Neuronal stem cell (in vitro differentiated cells): Measurements from ENCODE around the gene TRIM56.

Source experiments
- DNase-seq: peaks from one replicate; pipeline ENCODE4 v3.0.0-alpha.2; 2013; ENCODE audit warnings: low spot score
- H2AFZ ChIP-seq: one replicate; pipeline ENCODE4 v1.6.1; 2013; ENCODE audit warnings: mild to moderate bottlenecking, low read length, inconsistent platforms
- H2AK5ac ChIP-seq: 2 replicates; pipeline ENCODE4 v1.6.1; 2013; ENCODE audit warnings: low read depth, mild to moderate bottlenecking, inconsistent platforms, low read length, moderate library complexity, mixed read lengths
- H2BK120ac ChIP-seq: 2 replicates; pipeline ENCODE4 v1.6.1; 2013; ENCODE audit warnings: low read depth, mild to moderate bottlenecking, inconsistent platforms, low read length, moderate library complexity, mixed read lengths
- H2BK12ac ChIP-seq: one replicate; pipeline ENCODE4 v1.6.1; 2013; ENCODE audit warnings: low read length, inconsistent platforms
- H2BK15ac ChIP-seq: 2 replicates; pipeline ENCODE4 v1.6.1; 2013; ENCODE audit warnings: mild to moderate bottlenecking, low read length, inconsistent platforms, mixed read lengths
- H2BK5ac ChIP-seq: one replicate; pipeline ENCODE4 v1.6.1; 2013; ENCODE audit warnings: inconsistent platforms, mild to moderate bottlenecking, low read length, moderate library complexity
- H3K14ac ChIP-seq: one replicate; pipeline ENCODE4 v1.6.1; 2013; ENCODE audit warnings: low read length, inconsistent platforms
- H3K18ac ChIP-seq: 2 replicates; pipeline ENCODE4 v1.6.1; 2013; ENCODE audit warnings: low read length, inconsistent platforms
- H3K23ac ChIP-seq: 2 replicates; pipeline ENCODE4 v1.6.1; 2013; ENCODE audit warnings: low read depth, mild to moderate bottlenecking, mixed read lengths, low read length, inconsistent platforms; ENCODE audit not compliant: poor library complexity
- H3K27ac ChIP-seq: replicated peaks from 3 replicates; pipeline ENCODE4 v1.5.1; 2013; ENCODE audit warnings: low read length, inconsistent platforms
- H3K27me3 ChIP-seq, 3 experiments: 2 replicates each; pipeline ENCODE4 v1.6.1; 2013; ENCODE audit warnings: low read length in 3 of 3, mild to moderate bottlenecking in 2 of 3, inconsistent platforms in 1 of 3, low read depth in 1 of 3, mixed read lengths in 1 of 3, moderate library complexity in 1 of 3; ENCODE audit not compliant: control insufficient read depth in 3 of 3, insufficient read depth in 3 of 3
- H3K36me3 ChIP-seq, 2 donors: replicated peaks in 1 of 2; 2 replicates each; pipeline ENCODE4 v1.6.1; 2013; ENCODE audit warnings: low read length in 2 of 2; ENCODE audit not compliant: control insufficient read depth in 2 of 2, insufficient read depth in 2 of 2
- H3K4ac ChIP-seq: 2 replicates; pipeline ENCODE4 v1.6.1; 2013; ENCODE audit warnings: inconsistent platforms, mild to moderate bottlenecking, low read length, moderate library complexity
- H3K4me1 ChIP-seq, 2 donors: 1 replicate in 1 of 2; 2 replicates in 1 of 2; pipeline ENCODE4 v1.6.1; 2013; ENCODE audit warnings: low read length in 2 of 2, low read depth in 1 of 2; ENCODE audit not compliant: control insufficient read depth in 2 of 2, insufficient read depth in 1 of 2
- H3K4me2 ChIP-seq: one replicate; pipeline ENCODE4 v1.6.1; 2013; ENCODE audit warnings: mild to moderate bottlenecking, low read length, inconsistent platforms; ENCODE audit not compliant: insufficient read depth, poor library complexity, severe bottlenecking
- H3K4me3 ChIP-seq, 2 donors: 2 replicates each; pipeline ENCODE4 v1.5.1; 2013; ENCODE audit warnings: low read length in 2 of 2, mild to moderate bottlenecking in 2 of 2, inconsistent platforms in 1 of 2, moderate library complexity in 1 of 2
- H3K79me1 ChIP-seq: one replicate; pipeline ENCODE4 v1.6.1; 2013; ENCODE audit warnings: low read depth, mild to moderate bottlenecking, inconsistent platforms, low read length, moderate library complexity
- H3K9ac ChIP-seq: one replicate; pipeline ENCODE4 v1.6.1; 2013; ENCODE audit warnings: mild to moderate bottlenecking, low read depth, low read length, inconsistent platforms; ENCODE audit not compliant: poor library complexity
- H3K9me3 ChIP-seq, 2 donors: replicated peaks in 1 of 2; 2 replicates each; pipeline versions ENCODE3 to v1.6.1; 2013; ENCODE audit warnings: low read length in 2 of 2, mild to moderate bottlenecking in 2 of 2, inconsistent platforms in 1 of 2, low read depth in 1 of 2, mixed read lengths in 1 of 2, moderate library complexity in 1 of 2; ENCODE audit not compliant: control insufficient read depth in 2 of 2, insufficient read depth in 1 of 2
- H4K8ac ChIP-seq: one replicate; pipeline ENCODE4 v1.6.1; 2013; ENCODE audit warnings: low read depth, mild to moderate bottlenecking, inconsistent platforms, low read length, moderate library complexity
- H4K91ac ChIP-seq: one replicate; pipeline ENCODE4 v1.6.1; 2013; ENCODE audit warnings: low read length, low read depth, mild to moderate bottlenecking, inconsistent platforms; ENCODE audit not compliant: poor library complexity
- WGBS, 2 donors: extraction: QIAGEN DNeasy Blood & Tissue Kit; methylation state at CpG; one replicate each; pipeline ENCODE4 v1.1.7; 2013; ENCODE audit warnings: missing lambda C conversion rate in 2 of 2, mixed read lengths in 1 of 2; ENCODE audit not compliant: insufficient read length in 2 of 2, insufficient replicate concordance in 1 of 2; ENCODE audit errors: extremely low coverage in 2 of 2; 5-methylcytosine and 5-hydroxymethylcytosine counted together

Gene TRIM56

GRCh38 chr7:101140746-101141382 is 55.6 kb downstream of the TRIM56 start:
- no peak overlapping the region for H4K8ac ChIP-seq
- no peak overlapping the region for H3K23ac ChIP-seq
- no peak for DNase-seq
- H3K4me3 ChIP-seq, result no peak overlapping the region
- H2AK5ac ChIP-seq, result no peak overlapping the region
- no peak overlapping the region for H2BK12ac ChIP-seq
- no peak overlapping the region for H3K27ac ChIP-seq
- H3K27me3 ChIP-seq, result no peaks in the 10 kb centered on the region
- H3K4me1 ChIP-seq, result peaks cover 5 to 14% of the 10 kb centered on the region in 2 donors
- H3K36me3 ChIP-seq, result no peaks in the 10 kb centered on the region
- no peak overlapping the region for H3K9ac ChIP-seq
- no peak overlapping the region for H3K4me2 ChIP-seq
- no CpG with 5 or more reads among the region's 4 CpGs for WGBS, 2 donors
- H2BK120ac ChIP-seq, result no peak overlapping the region
- H2AFZ ChIP-seq, result peak overlapping the region; percentile 36
- no peak overlapping the region for H2BK15ac ChIP-seq
- no peak overlapping the region for H4K91ac ChIP-seq
- no peak overlapping the region for H2BK5ac ChIP-seq
- H3K14ac ChIP-seq, result no peak overlapping the region
- H3K79me1 ChIP-seq, result no peaks in the 10 kb centered on the region
- H3K9me3 ChIP-seq, result no peaks in the 10 kb centered on the region
- no peak overlapping the region for H3K18ac ChIP-seq
- no peak overlapping the region for H3K4ac ChIP-seq
